GM21786 (cell line): ENCODE measurements around the gene TGFBR2.
A peak's percentile ranks its signal among the peaks of the same experiment; 100 is the strongest.

ENCODE experiments used
- ATAC-seq: cut with Tn5 transposase; IDR thresholded peaks from one replicate; pipeline ENCODE4 v1.9.1; 2021; ENCODE audit not compliant: unreplicated experiment

Gene TGFBR2

GRCh38 chr3:30688776-30689641, 82.6 kb downstream of the TGFBR2 start:
- ATAC-seq: no peak

- ATAC-seq: no peak
Measured at GRCh38 chr3:30690199-30690598, 83.8 kb downstream of the TGFBR2 start.

- no peak for ATAC-seq
Measured at GRCh38 chr3:30691249-30691880, 85.0 kb downstream of the TGFBR2 start.

GRCh38 chr3:30691944-30692343, 85.5 kb downstream of the TGFBR2 start:
- no peak for ATAC-seq

GRCh38 chr3:30692498-30693130, 86.2 kb downstream of the TGFBR2 start:
- no peak for ATAC-seq

GRCh38 chr3:30693470-30694120, 87.2 kb downstream of the TGFBR2 start:
- ATAC-seq: peak; percentile 98

- no peak for ATAC-seq
Measured at GRCh38 chr3:30694148-30694547, 87.7 kb downstream of the TGFBR2 start.

GRCh38 chr3:30694668-30695067, 88.3 kb downstream of the TGFBR2 start:
- no peak for ATAC-seq

GRCh38 chr3:30695302-30696061, 89.1 kb downstream of the TGFBR2 start:
- no peak for ATAC-seq

GRCh38 chr3:30696403-30696819, 90.0 kb downstream of the TGFBR2 start:
- ATAC-seq: no peak

GRCh38 chr3:30696896-30697295, 90.5 kb downstream of the TGFBR2 start:
- no peak for ATAC-seq

GRCh38 chr3:30698549-30698948, 92.1 kb downstream of the TGFBR2 start:
- no peak for ATAC-seq

GRCh38 chr3:30699927-30700326, 93.5 kb downstream of the TGFBR2 start:
- ATAC-seq: no peak

GRCh38 chr3:30700702-30701321, 94.4 kb downstream of the TGFBR2 start:
- no peak for ATAC-seq

GRCh38 chr3:30702038-30702827, 95.8 kb downstream of the TGFBR2 start:
- no peak for ATAC-seq

GRCh38 chr3:30702828-30703397, 96.5 kb downstream of the TGFBR2 start:
- ATAC-seq: no peak

GRCh38 chr3:30704931-30705890, 98.8 kb downstream of the TGFBR2 start:
- no peak for ATAC-seq

- ATAC-seq: no peak
Measured at GRCh38 chr3:30707825-30708224, 101.4 kb downstream of the TGFBR2 start.
